Progenitor cell of endocrine pancreas (in vitro differentiated cells): ENCODE measurements around the gene SLK. TPM values are rescaled to one million over a fixed set of nuclear protein-coding genes. Genes with fewer than 3 reads are reported as not detected.

ENCODE experiments used
- DNase-seq: peaks from one replicate; pipeline ENCODE4 v3.0.0; 2021; ENCODE audit warnings: low spot score; ENCODE audit not compliant: unreplicated experiment
- H3K27ac Mint-ChIP-seq: 2 replicates; pipeline ENCODE4 v1.8.0; 2021; ENCODE audit warnings: mild to moderate bottlenecking, moderate library complexity, mixed read lengths
- H3K27me3 Mint-ChIP-seq: 2 replicates; pipeline ENCODE4 v1.8.0; 2021; ENCODE audit warnings: mixed read lengths
- H3K36me3 Mint-ChIP-seq: 2 replicates; pipeline ENCODE4 v1.8.0; 2022; ENCODE audit warnings: mixed read lengths; ENCODE audit not compliant: insufficient read depth
- H3K4me1 Mint-ChIP-seq: 2 replicates; pipeline ENCODE4 v1.8.0; 2021; ENCODE audit warnings: low read depth, mixed read lengths
- H3K4me3 Mint-ChIP-seq: 2 replicates; pipeline ENCODE4 v1.8.0; 2021; ENCODE audit warnings: low read depth, mild to moderate bottlenecking, moderate library complexity, mixed read lengths
- H3K9me3 Mint-ChIP-seq: 2 replicates; pipeline ENCODE4 v1.8.0; 2021; ENCODE audit warnings: low read depth, mixed read lengths
- CTCF ChIP-seq: fragments of 200-600 bp; sonication (generic); IDR thresholded peaks from one replicate; pipeline ENCODE4 v1.5.0; 2021; ENCODE audit warnings: antibody characterized with exemption, mild to moderate bottlenecking; ENCODE audit not compliant: unreplicated experiment
- total RNA-seq: library from RNA; stranded (reverse); gene quantifications from 2 replicates; pipeline ENCODE4 v1.2.1, GENCODE V29; 2021

The SLK gene
- total RNA-seq, 1 donor from 2014 or later: 29.8 TPM

- no peak overlapping the region for H3K4me3 Mint-ChIP-seq
- H3K27ac Mint-ChIP-seq: no peak overlapping the region
- peaks cover 3% of the 10 kb centered on the region for H3K27me3 Mint-ChIP-seq
- no peaks in the 10 kb centered on the region for H3K9me3 Mint-ChIP-seq
- no peak for TF ChIP-seq CTCF
- H3K36me3 Mint-ChIP-seq: no peaks in the 10 kb centered on the region
- H3K4me1 Mint-ChIP-seq: no peaks in the 10 kb centered on the region
- no peak for DNase-seq
Measured at GRCh38 chr10:104056619-104057273, 89.8 kb downstream of the SLK start.

GRCh38 chr10:104057717-104058116, 90.8 kb downstream of the SLK start:
- TF ChIP-seq CTCF: no peak
- Mint-ChIP-seq H3K9me3 (no peaks in the 10 kb centered on the region), H3K27me3 (peaks cover 3% of the 10 kb centered on the region), H3K27ac (peak overlapping the region; percentile 56), H3K36me3 (no peaks in the 10 kb centered on the region), H3K4me1 (no peaks in the 10 kb centered on the region), H3K4me3 (no peak overlapping the region)
- no peak for DNase-seq

GRCh38 chr10:104059364-104059763, 92.4 kb downstream of the SLK start:
- Mint-ChIP-seq H3K27ac (peak overlapping the region; percentile 29), H3K4me3 (no peak overlapping the region), H3K4me1 (no peaks in the 10 kb centered on the region), H3K9me3 (no peaks in the 10 kb centered on the region), H3K27me3 (peaks cover 3% of the 10 kb centered on the region), H3K36me3 (no peaks in the 10 kb centered on the region)
- no peak for DNase-seq
- no peak for TF ChIP-seq CTCF

- Mint-ChIP-seq H3K27ac (no peak overlapping the region), H3K36me3 (no peaks in the 10 kb centered on the region), H3K9me3 (no peaks in the 10 kb centered on the region), H3K27me3 (no peaks in the 10 kb centered on the region), H3K4me1 (peaks cover 8% of the 10 kb centered on the region), H3K4me3 (no peak overlapping the region)
- TF ChIP-seq CTCF: no peak
- no peak for DNase-seq
Measured at GRCh38 chr10:104061196-104061595, 94.3 kb downstream of the SLK start.

- peaks cover 5% of the 10 kb centered on the region for H3K27me3 Mint-ChIP-seq
- no peak for DNase-seq
- no peaks in the 10 kb centered on the region for H3K36me3 Mint-ChIP-seq
- no peak for TF ChIP-seq CTCF
- no peak overlapping the region for H3K4me3 Mint-ChIP-seq
- H3K9me3 Mint-ChIP-seq: no peaks in the 10 kb centered on the region
- peak overlapping the region; percentile 67 for H3K27ac Mint-ChIP-seq
- H3K4me1 Mint-ChIP-seq: peaks cover 36% of the 10 kb centered on the region
Measured at GRCh38 chr10:104065748-104066147, 98.8 kb downstream of the SLK start.
